Erythroblast (primary cell): ENCODE data around the gene SIX3.

Experiments
- GATA1 ChIP-seq: IDR thresholded peaks from 2 replicates; pipeline ENCODE4 v1.6.1; 2011; ENCODE audit warnings: low read depth, mild to moderate bottlenecking, control low read depth, low read length, moderate library complexity
- POLR2A ChIP-seq: IDR thresholded peaks from 2 replicates; pipeline ENCODE4 v1.6.1; 2011; ENCODE audit warnings: mild to moderate bottlenecking, low read length

DNA sequence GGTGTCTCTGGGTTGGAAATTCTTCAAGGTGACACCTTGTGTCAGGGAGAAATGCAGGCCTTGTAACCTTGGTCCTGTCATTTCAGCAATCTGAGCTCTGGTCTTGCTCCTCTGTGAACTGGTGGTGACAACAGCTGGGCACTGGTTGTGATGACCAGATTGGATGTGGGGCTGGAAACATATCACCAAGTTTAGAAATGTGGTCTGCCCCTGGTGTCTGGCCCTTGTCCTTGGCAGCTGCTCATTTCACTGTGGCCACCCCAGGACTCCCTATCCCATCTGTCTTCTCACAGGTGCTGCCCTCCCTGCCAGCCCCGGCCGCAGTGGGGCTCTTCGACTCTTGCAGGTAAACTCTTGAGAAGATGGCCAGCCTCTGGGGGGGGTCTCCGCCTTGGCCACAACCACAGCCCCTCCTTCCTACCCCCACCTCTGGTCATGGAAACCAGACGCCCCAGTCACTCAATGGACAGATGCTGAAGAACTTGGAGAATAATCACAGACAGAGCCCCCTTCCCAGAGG is 20.7 kb downstream of the SIX3 start:
- TF ChIP-seq POLR2A (no peak), GATA1 (no peak)
